ENCODE data around the gene CHST8.

CHST8 gene

DNA sequence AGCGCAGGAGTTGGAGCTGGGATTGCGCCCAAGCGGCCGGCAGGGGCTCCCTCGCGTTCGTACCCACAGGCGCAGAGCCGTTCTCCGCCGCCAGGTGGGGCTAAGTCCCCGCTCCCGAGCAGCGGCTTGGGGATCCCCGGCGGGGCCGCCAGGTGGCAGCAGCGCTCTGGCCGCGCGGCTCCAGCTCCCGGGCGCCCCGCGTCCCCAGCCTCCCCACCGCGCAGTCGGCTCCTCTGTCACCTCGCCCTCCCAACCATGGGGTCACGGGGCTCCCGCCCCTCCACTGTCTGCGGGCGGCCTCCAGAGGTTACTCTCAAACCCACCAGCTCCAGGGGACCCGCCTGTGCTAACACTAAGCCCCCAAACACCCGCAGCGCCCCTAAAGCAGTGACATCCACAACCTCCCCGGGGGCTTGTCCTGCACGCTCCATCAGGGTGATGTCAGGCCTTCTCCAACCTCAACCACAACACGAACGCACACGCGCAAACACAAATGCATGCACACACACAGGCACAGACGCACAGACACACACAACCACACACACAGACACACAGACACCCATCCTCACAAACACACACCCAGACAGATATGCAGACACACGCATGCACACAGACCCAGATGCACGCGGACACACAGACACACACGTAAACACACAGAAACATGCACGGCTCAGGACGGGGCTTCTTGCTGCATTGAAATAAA lies 156.5 kb downstream of the CHST8 start:
- TF ChIP-seq GATA3 (IDR thresholded peaks at IDR 0.05; ENCODE audit: low read depth, low read length), result no peak
- no peak for TF ChIP-seq GATA2 (IDR thresholded peaks at IDR 0.05; ENCODE audit: low read depth, low read length)

DNA sequence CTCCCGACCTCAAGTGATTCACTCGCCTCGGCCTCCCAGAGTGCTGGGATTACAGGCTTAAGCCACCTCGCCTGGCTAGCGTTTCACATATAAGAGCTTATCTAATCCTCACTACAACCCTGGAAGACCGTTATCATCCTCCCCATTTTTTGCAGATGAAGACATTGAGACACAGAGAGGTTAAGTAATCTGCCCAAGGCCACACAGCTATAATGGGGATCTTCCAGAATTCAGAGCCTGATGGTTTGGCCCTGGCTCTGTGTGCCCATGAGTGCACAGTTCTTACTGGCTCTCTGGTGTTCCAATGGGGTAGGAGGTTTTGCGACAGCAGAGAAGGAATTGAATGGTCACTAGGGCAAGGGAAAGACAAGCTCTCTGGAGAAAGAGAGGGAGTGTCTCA lies 158.1 kb downstream of the CHST8 start:
- TF ChIP-seq GATA3 (IDR thresholded peaks at IDR 0.05; ENCODE audit: low read depth, low read length) (no peak), GATA2 (IDR thresholded peaks at IDR 0.05; ENCODE audit: low read depth, low read length) (no peak)

GRCh38 chr19:33780251-33780650 lies 158.5 kb downstream of the CHST8 start:
- TF ChIP-seq GATA2 (IDR thresholded peaks at IDR 0.05; ENCODE audit: low read depth, low read length) (no peak), GATA3 (IDR thresholded peaks at IDR 0.05; ENCODE audit: low read depth, low read length) (no peak)

DNA sequence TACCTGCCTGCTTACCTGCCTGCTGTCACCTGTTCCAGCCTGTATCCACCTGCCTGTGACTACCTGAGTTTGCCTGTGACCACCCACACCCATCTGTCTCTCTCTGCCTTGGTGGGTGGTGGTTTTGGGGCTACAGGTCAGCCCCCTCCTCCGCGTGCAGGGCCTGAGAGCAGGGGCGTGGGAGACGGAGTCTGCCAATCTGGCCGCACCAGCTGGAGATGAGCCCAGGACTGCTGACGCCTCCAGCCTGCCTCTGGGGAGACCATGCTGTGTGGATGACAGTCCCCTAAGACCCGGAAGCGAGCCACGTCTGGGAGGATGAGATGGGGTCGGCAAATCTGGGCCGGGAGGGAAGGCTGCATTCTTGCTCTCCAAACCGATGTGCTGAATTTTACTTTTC lies 159.0 kb downstream of the CHST8 start:
- TF ChIP-seq GATA2 (IDR thresholded peaks at IDR 0.05; ENCODE audit: low read depth, low read length), result no peak
- no peak for TF ChIP-seq GATA3 (IDR thresholded peaks at IDR 0.05; ENCODE audit: low read depth, low read length)

DNA sequence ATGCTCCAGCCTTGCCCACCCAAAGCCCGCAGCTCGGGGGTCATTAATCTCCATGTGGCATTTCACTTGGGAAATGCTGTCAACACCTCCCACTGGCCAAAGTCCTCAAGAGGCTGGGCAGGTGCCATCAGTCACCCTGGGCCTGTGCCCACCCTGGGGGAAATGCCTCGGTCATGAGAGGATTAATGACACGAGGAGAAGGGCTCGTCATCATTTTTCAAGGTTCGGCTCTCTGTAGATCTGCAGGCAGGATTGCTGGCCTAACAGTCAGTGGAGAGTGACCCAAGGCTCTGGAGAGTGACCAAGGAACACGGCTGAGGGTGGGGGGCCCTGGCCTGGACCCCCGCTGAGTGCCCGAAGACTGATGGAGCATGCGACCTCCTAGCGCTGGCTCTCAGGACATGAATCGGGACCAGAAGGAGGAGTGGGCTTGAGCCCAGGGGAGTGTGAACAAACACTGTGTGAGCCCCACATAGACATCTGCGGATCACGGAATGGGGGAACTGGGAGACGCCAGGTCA lies 159.7 kb downstream of the CHST8 start:
- TF ChIP-seq GATA3 (IDR thresholded peaks at IDR 0.05; ENCODE audit: low read depth, low read length), result no peak
- no peak for TF ChIP-seq GATA2 (IDR thresholded peaks at IDR 0.05; ENCODE audit: low read depth, low read length)

- no peak for TF ChIP-seq GATA3 (IDR thresholded peaks at IDR 0.05; ENCODE audit: low read depth, low read length)
These were observed 160.2 kb downstream of the CHST8 start for GRCh38 chr19:33781996-33782395.

GRCh38 chr19:33784432-33784831 lies 162.7 kb downstream of the CHST8 start:
- TF ChIP-seq GATA3 (IDR thresholded peaks at IDR 0.05; ENCODE audit: low read depth, low read length) (no peak), GATA2 (IDR thresholded peaks at IDR 0.05; ENCODE audit: low read depth, low read length) (no peak)

- TF ChIP-seq GATA3 (IDR thresholded peaks at IDR 0.05; ENCODE audit: low read depth, low read length), result no peak
- TF ChIP-seq GATA2 (IDR thresholded peaks at IDR 0.05; ENCODE audit: low read depth, low read length), result no peak
These were observed 164.0 kb downstream of the CHST8 start for GRCh38 chr19:33785795-33786194.

GRCh38 chr19:33788676-33789075 lies 166.9 kb downstream of the CHST8 start:
- TF ChIP-seq GATA2 (IDR thresholded peaks at IDR 0.05; ENCODE audit: low read depth, low read length), result no peak
- no peak for TF ChIP-seq GATA3 (IDR thresholded peaks at IDR 0.05; ENCODE audit: low read depth, low read length)

DNA sequence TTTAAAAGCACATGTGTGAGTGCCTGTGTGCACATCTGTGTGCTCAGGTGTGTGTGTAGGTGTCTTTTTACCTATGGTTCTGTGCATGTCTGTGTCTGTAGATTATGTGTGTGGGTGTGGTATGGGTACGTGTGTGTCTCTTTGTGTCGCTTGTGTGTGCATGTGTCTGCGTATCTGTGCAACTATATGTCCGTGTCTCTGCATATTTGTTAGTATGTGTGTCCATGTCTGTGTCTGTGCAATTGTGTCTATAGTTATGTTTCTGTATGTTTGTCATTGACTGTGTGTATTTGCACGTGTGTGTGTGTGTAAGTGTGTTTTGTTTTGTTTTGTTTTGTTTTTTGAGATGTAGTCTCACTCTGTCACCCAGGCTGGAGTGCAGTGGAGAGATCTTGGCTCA lies 167.6 kb downstream of the CHST8 start:
- TF ChIP-seq GATA3 (IDR thresholded peaks at IDR 0.05; ENCODE audit: low read depth, low read length), result no peak
- TF ChIP-seq GATA2 (IDR thresholded peaks at IDR 0.05; ENCODE audit: low read depth, low read length), result no peak

DNA sequence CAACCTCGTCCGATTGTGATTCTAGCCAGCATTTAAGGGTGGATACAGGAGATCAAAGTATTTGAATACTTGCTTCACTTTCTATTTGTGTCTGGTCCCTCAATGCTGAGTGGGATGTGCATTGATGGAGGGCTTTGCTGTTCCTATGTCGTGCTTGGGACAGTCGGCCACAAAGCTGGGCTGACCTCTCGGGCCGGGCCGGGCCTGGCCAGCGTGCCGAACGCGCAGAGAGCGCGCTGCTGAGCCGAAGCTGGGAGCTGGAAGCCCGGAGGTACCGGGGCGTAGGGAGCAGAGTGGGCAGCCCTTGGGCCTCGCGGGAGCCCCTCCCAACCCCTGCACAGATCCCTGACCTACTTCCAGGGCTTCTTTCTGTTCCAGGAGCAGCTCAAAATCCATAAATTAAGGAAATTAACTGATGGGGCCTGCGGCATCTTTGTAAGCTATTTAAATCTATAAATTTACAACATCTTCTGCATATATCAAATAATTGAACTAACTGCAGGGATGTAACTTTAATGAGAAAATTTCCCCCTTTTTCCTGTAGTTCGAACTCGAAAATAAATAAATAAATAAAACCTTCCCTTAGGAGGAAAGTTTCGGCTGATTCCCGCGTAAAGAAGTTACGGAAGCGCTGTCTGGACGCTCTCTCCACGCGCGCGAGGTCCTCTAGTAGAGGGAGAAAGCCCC lies 173.1 kb downstream of the CHST8 start:
- no peak for TF ChIP-seq GATA3 (IDR thresholded peaks at IDR 0.05; ENCODE audit: low read depth, low read length)
- TF ChIP-seq GATA2 (IDR thresholded peaks at IDR 0.05; ENCODE audit: low read depth, low read length), result no peak

GRCh38 chr19:33795370-33796163 lies 173.8 kb downstream of the CHST8 start:
- TF ChIP-seq GATA2 (IDR thresholded peaks at IDR 0.05; ENCODE audit: low read depth, low read length) (peak; percentile 47; the same call in 1 of the 2 replicates), GATA3 (IDR thresholded peaks at IDR 0.05; ENCODE audit: low read depth, low read length) (no peak)

GRCh38 chr19:33796164-33796875 lies 174.6 kb downstream of the CHST8 start, which contains the start of gene KCTD15:
TSS of gene KCTD15 (plus strand) at chr19:33796870. CDS start at chr19:33800455, 3,585 bp downstream.
- TF ChIP-seq GATA3 (IDR thresholded peaks at IDR 0.05; ENCODE audit: low read depth, low read length) (no peak), GATA2 (IDR thresholded peaks at IDR 0.05; ENCODE audit: low read depth, low read length) (no peak; the same call in 1 of the 2 replicates)
